HCT116 (cell line): Measurements from ENCODE around the gene GRK6.

ENCODE experiments used
- EZH2 ChIP-seq: fragments of 200-600 bp; sonication (generic); IDR thresholded peaks from 2 replicates; pipeline ENCODE4 v1.6.1; 2017; ENCODE audit warnings: antibody characterized with exemption, mixed run types
- POLR2AphosphoS5 ChIP-seq: IDR thresholded peaks from 2 replicates; pipeline ENCODE4 v1.6.1; 2011; ENCODE audit warnings: mild to moderate bottlenecking, low read depth, low read length, moderate library complexity
- RAD21 ChIP-seq: IDR thresholded peaks from 2 replicates; pipeline ENCODE4 v1.6.1; 2012; ENCODE audit warnings: low read depth, mild to moderate bottlenecking
- SIN3A ChIP-seq: IDR thresholded peaks from 2 replicates; pipeline ENCODE4 v1.6.1; 2012; ENCODE audit warnings: low read depth
- SP1 ChIP-seq: IDR thresholded peaks from 2 replicates; pipeline ENCODE4 v1.6.1; 2012; ENCODE audit warnings: low read depth
- TF ChIP-seq, protein P1 (sequence below), 3 experiments: fragments of 200-600 bp in 1 of 3; sonication (generic) in 1 of 3; IDR thresholded peaks in 2 of 3; conservative IDR thresholded peaks in 1 of 3; 2 replicates each; pipeline ENCODE4 v1.5.1; 2012 to 2017; ENCODE audit warnings: low read depth in 2 of 3, low read length in 2 of 3, antibody characterized with exemption in 1 of 3, borderline replicate concordance in 1 of 3, control low read depth in 1 of 3, mild to moderate bottlenecking in 1 of 3, mixed read lengths in 1 of 3, mixed run types in 1 of 3, moderate library complexity in 1 of 3; ENCODE audit not compliant: insufficient read depth in 1 of 3
- TF ChIP-seq, protein P2 (sequence below): IDR thresholded peaks from 2 replicates; pipeline ENCODE4 v1.6.1; 2012; ENCODE audit warnings: low read depth

DNA sequence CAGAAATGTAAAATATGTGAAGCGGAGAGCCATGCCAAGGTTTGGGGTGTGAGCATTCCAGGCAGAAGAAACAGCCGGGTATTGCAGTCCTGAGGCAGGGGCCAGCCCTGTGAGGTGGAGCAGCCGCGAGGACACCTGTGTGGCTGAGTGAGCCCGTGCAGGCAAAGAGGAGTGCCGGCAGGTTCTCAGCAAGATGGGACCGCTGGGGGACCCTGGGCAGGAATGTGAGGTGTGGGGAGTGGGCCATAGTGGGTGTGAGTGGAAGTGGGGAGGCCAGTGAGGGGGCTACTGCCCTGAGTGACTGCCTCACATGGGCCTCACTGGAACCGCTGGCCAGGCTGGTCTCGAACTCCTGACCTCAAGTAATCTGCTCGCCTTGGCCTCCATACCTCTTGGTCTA, 12.0 kb downstream of the GRK6 start:
- TF ChIP-seq SIN3A (no peak), SP1 (no peak), POLR2AphosphoS5 (no peak; the same call in 1 of the 2 replicates), EZH2 (no peak), RAD21 (no peak)
- TF ChIP-seq, protein P1, sequence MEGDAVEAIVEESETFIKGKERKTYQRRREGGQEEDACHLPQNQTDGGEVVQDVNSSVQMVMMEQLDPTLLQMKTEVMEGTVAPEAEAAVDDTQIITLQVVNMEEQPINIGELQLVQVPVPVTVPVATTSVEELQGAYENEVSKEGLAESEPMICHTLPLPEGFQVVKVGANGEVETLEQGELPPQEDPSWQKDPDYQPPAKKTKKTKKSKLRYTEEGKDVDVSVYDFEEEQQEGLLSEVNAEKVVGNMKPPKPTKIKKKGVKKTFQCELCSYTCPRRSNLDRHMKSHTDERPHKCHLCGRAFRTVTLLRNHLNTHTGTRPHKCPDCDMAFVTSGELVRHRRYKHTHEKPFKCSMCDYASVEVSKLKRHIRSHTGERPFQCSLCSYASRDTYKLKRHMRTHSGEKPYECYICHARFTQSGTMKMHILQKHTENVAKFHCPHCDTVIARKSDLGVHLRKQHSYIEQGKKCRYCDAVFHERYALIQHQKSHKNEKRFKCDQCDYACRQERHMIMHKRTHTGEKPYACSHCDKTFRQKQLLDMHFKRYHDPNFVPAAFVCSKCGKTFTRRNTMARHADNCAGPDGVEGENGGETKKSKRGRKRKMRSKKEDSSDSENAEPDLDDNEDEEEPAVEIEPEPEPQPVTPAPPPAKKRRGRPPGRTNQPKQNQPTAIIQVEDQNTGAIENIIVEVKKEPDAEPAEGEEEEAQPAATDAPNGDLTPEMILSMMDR (IDR thresholded peaks at IDR 0.05 in 2 of 3, conservative IDR thresholded peaks at IDR 0.05 in 1 of 3; ENCODE audit: borderline replicate concordance in 1 of 3, insufficient read depth in 1 of 3, low read depth in 2 of 3, low read length in 2 of 3), result no peak
- TF ChIP-seq, protein P2, sequence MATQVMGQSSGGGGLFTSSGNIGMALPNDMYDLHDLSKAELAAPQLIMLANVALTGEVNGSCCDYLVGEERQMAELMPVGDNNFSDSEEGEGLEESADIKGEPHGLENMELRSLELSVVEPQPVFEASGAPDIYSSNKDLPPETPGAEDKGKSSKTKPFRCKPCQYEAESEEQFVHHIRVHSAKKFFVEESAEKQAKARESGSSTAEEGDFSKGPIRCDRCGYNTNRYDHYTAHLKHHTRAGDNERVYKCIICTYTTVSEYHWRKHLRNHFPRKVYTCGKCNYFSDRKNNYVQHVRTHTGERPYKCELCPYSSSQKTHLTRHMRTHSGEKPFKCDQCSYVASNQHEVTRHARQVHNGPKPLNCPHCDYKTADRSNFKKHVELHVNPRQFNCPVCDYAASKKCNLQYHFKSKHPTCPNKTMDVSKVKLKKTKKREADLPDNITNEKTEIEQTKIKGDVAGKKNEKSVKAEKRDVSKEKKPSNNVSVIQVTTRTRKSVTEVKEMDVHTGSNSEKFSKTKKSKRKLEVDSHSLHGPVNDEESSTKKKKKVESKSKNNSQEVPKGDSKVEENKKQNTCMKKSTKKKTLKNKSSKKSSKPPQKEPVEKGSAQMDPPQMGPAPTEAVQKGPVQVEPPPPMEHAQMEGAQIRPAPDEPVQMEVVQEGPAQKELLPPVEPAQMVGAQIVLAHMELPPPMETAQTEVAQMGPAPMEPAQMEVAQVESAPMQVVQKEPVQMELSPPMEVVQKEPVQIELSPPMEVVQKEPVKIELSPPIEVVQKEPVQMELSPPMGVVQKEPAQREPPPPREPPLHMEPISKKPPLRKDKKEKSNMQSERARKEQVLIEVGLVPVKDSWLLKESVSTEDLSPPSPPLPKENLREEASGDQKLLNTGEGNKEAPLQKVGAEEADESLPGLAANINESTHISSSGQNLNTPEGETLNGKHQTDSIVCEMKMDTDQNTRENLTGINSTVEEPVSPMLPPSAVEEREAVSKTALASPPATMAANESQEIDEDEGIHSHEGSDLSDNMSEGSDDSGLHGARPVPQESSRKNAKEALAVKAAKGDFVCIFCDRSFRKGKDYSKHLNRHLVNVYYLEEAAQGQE, result no peak
